WTC11 (cell line): ENCODE data around the gene IBA57.

ENCODE experiments used
- AFF4 ChIP-seq: sonication (generic); formaldehyde crosslinking; IDR thresholded peaks from 2 replicates; pipeline ENCODE4 v1.8.1; 2023; ENCODE audit warnings: mild to moderate bottlenecking, missing genetic modification reagents, borderline replicate concordance
- NFYB ChIP-seq: sonication (generic); formaldehyde crosslinking; conservative IDR thresholded peaks from 2 replicates; pipeline ENCODE4 v1.8.0; 2022; ENCODE audit warnings: low read depth, missing genetic modification reagents
- NR2C2 ChIP-seq: sonication (generic); formaldehyde crosslinking; IDR thresholded peaks from 2 replicates; pipeline ENCODE4 v1.8.0; 2022; ENCODE audit warnings: mild to moderate bottlenecking, missing genetic modification reagents
- TEAD4 ChIP-seq: sonication (generic); formaldehyde crosslinking; IDR thresholded peaks from 2 replicates; pipeline ENCODE4 v1.8.0; 2022; ENCODE audit warnings: mild to moderate bottlenecking, missing genetic modification reagents
- USF1 ChIP-seq: sonication (generic); formaldehyde crosslinking; IDR thresholded peaks from 2 replicates; pipeline ENCODE4 v1.8.0; 2022; ENCODE audit warnings: mild to moderate bottlenecking, missing genetic modification reagents
- TF ChIP-seq, protein P1 (sequence below): fragments of 200-600 bp; IDR thresholded peaks from 2 replicates; pipeline ENCODE4 v1.8.0; 2022; ENCODE audit warnings: antibody characterized with exemption
- TF ChIP-seq, protein P2 (sequence below): sonication (generic); formaldehyde crosslinking; IDR thresholded peaks from 2 replicates; pipeline ENCODE4 v1.8.1; 2022; ENCODE audit warnings: mild to moderate bottlenecking, missing genetic modification reagents, moderate library complexity, borderline replicate concordance
- TF ChIP-seq, protein P3 (sequence below): sonication (generic); formaldehyde crosslinking; IDR thresholded peaks from 2 replicates; pipeline ENCODE4 v1.8.1; 2022; ENCODE audit warnings: missing genetic modification reagents, borderline replicate concordance

- TF ChIP-seq, protein P1, sequence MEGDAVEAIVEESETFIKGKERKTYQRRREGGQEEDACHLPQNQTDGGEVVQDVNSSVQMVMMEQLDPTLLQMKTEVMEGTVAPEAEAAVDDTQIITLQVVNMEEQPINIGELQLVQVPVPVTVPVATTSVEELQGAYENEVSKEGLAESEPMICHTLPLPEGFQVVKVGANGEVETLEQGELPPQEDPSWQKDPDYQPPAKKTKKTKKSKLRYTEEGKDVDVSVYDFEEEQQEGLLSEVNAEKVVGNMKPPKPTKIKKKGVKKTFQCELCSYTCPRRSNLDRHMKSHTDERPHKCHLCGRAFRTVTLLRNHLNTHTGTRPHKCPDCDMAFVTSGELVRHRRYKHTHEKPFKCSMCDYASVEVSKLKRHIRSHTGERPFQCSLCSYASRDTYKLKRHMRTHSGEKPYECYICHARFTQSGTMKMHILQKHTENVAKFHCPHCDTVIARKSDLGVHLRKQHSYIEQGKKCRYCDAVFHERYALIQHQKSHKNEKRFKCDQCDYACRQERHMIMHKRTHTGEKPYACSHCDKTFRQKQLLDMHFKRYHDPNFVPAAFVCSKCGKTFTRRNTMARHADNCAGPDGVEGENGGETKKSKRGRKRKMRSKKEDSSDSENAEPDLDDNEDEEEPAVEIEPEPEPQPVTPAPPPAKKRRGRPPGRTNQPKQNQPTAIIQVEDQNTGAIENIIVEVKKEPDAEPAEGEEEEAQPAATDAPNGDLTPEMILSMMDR: no peak
- TF ChIP-seq USF1 (no peak), TEAD4 (CRISPR knock-in tag) (no peak), NR2C2 (CRISPR knock-in tag) (no peak), AFF4 (CRISPR knock-in tag) (no peak), NFYB (CRISPR knock-in tag) (no peak)
- TF ChIP-seq, protein P2, sequence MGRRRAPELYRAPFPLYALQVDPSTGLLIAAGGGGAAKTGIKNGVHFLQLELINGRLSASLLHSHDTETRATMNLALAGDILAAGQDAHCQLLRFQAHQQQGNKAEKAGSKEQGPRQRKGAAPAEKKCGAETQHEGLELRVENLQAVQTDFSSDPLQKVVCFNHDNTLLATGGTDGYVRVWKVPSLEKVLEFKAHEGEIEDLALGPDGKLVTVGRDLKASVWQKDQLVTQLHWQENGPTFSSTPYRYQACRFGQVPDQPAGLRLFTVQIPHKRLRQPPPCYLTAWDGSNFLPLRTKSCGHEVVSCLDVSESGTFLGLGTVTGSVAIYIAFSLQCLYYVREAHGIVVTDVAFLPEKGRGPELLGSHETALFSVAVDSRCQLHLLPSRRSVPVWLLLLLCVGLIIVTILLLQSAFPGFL (CRISPR knock-in tag): no peak
- TF ChIP-seq, protein P3, sequence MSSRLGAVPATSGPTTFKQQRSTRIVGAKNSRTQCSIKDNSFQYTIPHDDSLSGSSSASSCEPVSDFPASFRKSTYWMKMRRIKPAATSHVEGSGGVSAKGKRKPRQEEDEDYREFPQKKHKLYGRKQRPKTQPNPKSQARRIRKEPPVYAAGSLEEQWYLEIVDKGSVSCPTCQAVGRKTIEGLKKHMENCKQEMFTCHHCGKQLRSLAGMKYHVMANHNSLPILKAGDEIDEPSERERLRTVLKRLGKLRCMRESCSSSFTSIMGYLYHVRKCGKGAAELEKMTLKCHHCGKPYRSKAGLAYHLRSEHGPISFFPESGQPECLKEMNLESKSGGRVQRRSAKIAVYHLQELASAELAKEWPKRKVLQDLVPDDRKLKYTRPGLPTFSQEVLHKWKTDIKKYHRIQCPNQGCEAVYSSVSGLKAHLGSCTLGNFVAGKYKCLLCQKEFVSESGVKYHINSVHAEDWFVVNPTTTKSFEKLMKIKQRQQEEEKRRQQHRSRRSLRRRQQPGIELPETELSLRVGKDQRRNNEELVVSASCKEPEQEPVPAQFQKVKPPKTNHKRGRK (CRISPR knock-in tag): no peak
These were observed 45.3 kb downstream of the IBA57 start for GRCh38 chr1:228210712-228211530.
